ENCODE data around the gene C1GALT1C1L. TPM values are rescaled to one million over a fixed set of nuclear protein-coding genes. Genes with fewer than 3 reads are reported as not detected.

C1GALT1C1L gene
- total and polyA plus RNA-seq, 2 donors (not counting 1 experiment from before 2014, with no cell fraction given), result 0.33 to 1.9 TPM

- Histone ChIP-seq H3K36me3 (ENCODE audit: control insufficient read depth, insufficient read depth, low read length) (no peaks in the 10 kb centered on the region), H3K4me1 (ENCODE audit: control insufficient read depth, extremely low read depth, insufficient read depth, low read length) (no peaks in the 10 kb centered on the region), H3K4me3 (replicated peaks in 1 of 4; ENCODE audit: control extremely low read depth in 1 of 4, insufficient read depth in 1 of 4, low read depth in 3 of 4, low read length in 4 of 4) (no peak overlapping the region), H3K27ac (ENCODE audit: insufficient read depth, low read length) (no peak overlapping the region), H3K79me2 (ENCODE audit: control insufficient read depth, insufficient read depth, low read length) (no peaks in the 10 kb centered on the region), H4K20me1 (ENCODE audit: control insufficient read depth, extremely low read depth, insufficient read depth, low read length) (no peaks in the 10 kb centered on the region), H3K4me2 (ENCODE audit: extremely low read depth, insufficient read depth, low read length) (no peak overlapping the region), H3K9me3 (ENCODE audit: control insufficient read depth, insufficient read depth, low read depth, low read length) (no peaks in the 10 kb centered on the region), H2AFZ (ENCODE audit: low read length) (no peak overlapping the region), H3K9ac (ENCODE audit: insufficient read depth, low read length) (no peak overlapping the region), H3K27me3 (ENCODE audit: control insufficient read depth, insufficient read depth, low read length) (no peaks in the 10 kb centered on the region)
- no peak for TF ChIP-seq EZH2 (IDR thresholded peaks at IDR 0.05; ENCODE audit: low read length, missing control alignments)
- TF ChIP-seq CTCF (conservative IDR thresholded peaks at IDR 0.05 in 1 of 2, IDR thresholded peaks at IDR 0.05 in 1 of 2; ENCODE audit: low read depth in 1 of 2, low read length in 2 of 2), result no peak
- DNase-seq (ENCODE audit: low read depth in 2 of 2), result peak; percentile 58 to 75
Observed at GRCh38 chr2:43714164-43714563, 37.9 kb upstream of the C1GALT1C1L start.

- TF ChIP-seq CTCF (conservative IDR thresholded peaks at IDR 0.05 in 1 of 2, IDR thresholded peaks at IDR 0.05 in 1 of 2; ENCODE audit: low read depth in 1 of 2, low read length in 2 of 2), result no peak
- TF ChIP-seq EZH2 (IDR thresholded peaks at IDR 0.05; ENCODE audit: low read length, missing control alignments), result no peak
- Histone ChIP-seq H4K20me1 (ENCODE audit: control insufficient read depth, extremely low read depth, insufficient read depth, low read length) (no peaks in the 10 kb centered on the region), H2AFZ (ENCODE audit: low read length) (no peak overlapping the region), H3K79me2 (ENCODE audit: control insufficient read depth, insufficient read depth, low read length) (no peaks in the 10 kb centered on the region), H3K36me3 (ENCODE audit: control insufficient read depth, insufficient read depth, low read length) (no peaks in the 10 kb centered on the region), H3K4me1 (ENCODE audit: control insufficient read depth, extremely low read depth, insufficient read depth, low read length) (peaks cover 2% of the 10 kb centered on the region), H3K4me3 (replicated peaks in 1 of 4; ENCODE audit: control extremely low read depth in 1 of 4, insufficient read depth in 1 of 4, low read depth in 3 of 4, low read length in 4 of 4) (no peak overlapping the region), H3K9me3 (ENCODE audit: control insufficient read depth, insufficient read depth, low read depth, low read length) (no peaks in the 10 kb centered on the region), H3K9ac (ENCODE audit: insufficient read depth, low read length) (no peak overlapping the region), H3K4me2 (ENCODE audit: extremely low read depth, insufficient read depth, low read length) (no peak overlapping the region), H3K27me3 (ENCODE audit: control insufficient read depth, insufficient read depth, low read length) (no peaks in the 10 kb centered on the region), H3K27ac (ENCODE audit: insufficient read depth, low read length) (no peak overlapping the region)
- DNase-seq (ENCODE audit: low read depth in 2 of 2), result no peak
Observed at GRCh38 chr2:43710866-43711265, 34.6 kb upstream of the C1GALT1C1L start.

- no peaks in the 10 kb centered on the region for H3K36me3 ChIP-seq (ENCODE audit: control insufficient read depth, insufficient read depth, low read length)
- no peaks in the 10 kb centered on the region for H3K79me2 ChIP-seq (ENCODE audit: control insufficient read depth, insufficient read depth, low read length)
- no peak overlapping the region for H3K4me2 ChIP-seq (ENCODE audit: extremely low read depth, insufficient read depth, low read length)
- H3K27me3 ChIP-seq (ENCODE audit: control insufficient read depth, insufficient read depth, low read length), result no peaks in the 10 kb centered on the region
- H3K4me3 ChIP-seq (replicated peaks in 1 of 4; ENCODE audit: control extremely low read depth in 1 of 4, insufficient read depth in 1 of 4, low read depth in 3 of 4, low read length in 4 of 4), result no peak overlapping the region
- TF ChIP-seq EZH2 (IDR thresholded peaks at IDR 0.05; ENCODE audit: low read length, missing control alignments) (no peak), CTCF (conservative IDR thresholded peaks at IDR 0.05 in 1 of 2, IDR thresholded peaks at IDR 0.05 in 1 of 2; ENCODE audit: low read depth in 1 of 2, low read length in 2 of 2) (no peak)
- no peaks in the 10 kb centered on the region for H4K20me1 ChIP-seq (ENCODE audit: control insufficient read depth, extremely low read depth, insufficient read depth, low read length)
- no peak overlapping the region for H3K27ac ChIP-seq (ENCODE audit: insufficient read depth, low read length)
- H3K4me1 ChIP-seq (ENCODE audit: control insufficient read depth, extremely low read depth, insufficient read depth, low read length), result peaks cover 2% of the 10 kb centered on the region
- H2AFZ ChIP-seq (ENCODE audit: low read length), result no peak overlapping the region
- no peak overlapping the region for H3K9ac ChIP-seq (ENCODE audit: insufficient read depth, low read length)
- peak; percentile 23 to 57 for DNase-seq (ENCODE audit: low read depth in 2 of 2)
- no peaks in the 10 kb centered on the region for H3K9me3 ChIP-seq (ENCODE audit: control insufficient read depth, insufficient read depth, low read depth, low read length)
Observed at GRCh38 chr2:43708891-43709290, 32.7 kb upstream of the C1GALT1C1L start.
